HG03097 (cell line): Measurements from ENCODE around the gene FBXL13.
"Not testable (repeated sequence)": the region's sequence is repeated elsewhere in the genome, so short reads cannot be mapped to it uniquely, and the experiment has no call there.

Source experiments
- ATAC-seq: cut with Tn5 transposase; IDR thresholded peaks from one replicate; pipeline ENCODE4 v1.9.1; 2021; ENCODE audit not compliant: unreplicated experiment, low FRiP score

Gene FBXL13

DNA sequence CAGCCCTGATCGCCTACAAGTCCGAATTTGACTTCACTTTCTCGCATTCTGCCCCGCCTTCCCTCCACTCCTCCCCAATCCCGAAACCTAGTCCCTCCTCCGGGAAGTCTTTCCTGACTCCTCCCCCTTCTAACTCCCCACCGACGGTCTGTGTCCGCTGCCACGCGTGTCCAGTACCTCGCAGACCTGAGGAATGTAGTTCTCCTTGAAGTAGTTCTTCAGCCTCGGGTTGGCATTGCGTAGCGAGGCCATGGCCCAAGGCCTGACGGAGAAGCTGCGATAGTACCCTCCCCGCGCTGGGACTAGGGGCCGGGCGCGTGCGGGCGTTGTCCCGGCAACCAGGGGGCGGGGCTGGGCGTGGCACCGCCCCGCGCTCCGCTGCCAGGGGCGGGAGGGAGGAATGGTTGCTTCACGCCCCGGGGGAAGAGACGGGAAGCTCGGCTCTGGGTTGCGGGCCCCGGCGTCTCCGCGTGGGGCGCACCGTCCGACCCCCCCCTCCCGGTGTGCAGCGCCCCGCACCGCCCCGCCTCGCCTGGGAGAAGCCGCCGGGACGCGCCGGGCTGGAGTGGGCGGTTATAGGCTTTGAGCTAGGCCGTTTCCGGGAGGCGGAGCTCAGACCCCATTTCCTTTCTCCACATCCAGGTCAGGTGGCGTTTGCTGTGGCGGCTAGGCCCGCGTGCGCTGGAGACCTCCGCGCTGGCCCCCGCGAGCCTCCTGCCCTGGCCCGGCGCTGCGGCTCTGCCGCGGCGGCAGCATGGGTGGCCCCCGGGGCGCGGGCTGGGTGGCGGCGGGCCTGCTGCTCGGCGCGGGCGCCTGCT, at the start of gene FBXL13, which contains the start of gene ARMC10:
FBXL13 (minus strand) TSS at position 278 of the 818 bp plus-strand sequence.
ARMC10 (plus strand) TSS at position 622 of the 818 bp plus-strand sequence; CDS start at position 755, 133 bp downstream.
- peak; percentile 88 for ATAC-seq

GRCh38 chr7:103123529-103123928, 48.9 kb upstream of the FBXL13 start:
- no peak for ATAC-seq

DNA sequence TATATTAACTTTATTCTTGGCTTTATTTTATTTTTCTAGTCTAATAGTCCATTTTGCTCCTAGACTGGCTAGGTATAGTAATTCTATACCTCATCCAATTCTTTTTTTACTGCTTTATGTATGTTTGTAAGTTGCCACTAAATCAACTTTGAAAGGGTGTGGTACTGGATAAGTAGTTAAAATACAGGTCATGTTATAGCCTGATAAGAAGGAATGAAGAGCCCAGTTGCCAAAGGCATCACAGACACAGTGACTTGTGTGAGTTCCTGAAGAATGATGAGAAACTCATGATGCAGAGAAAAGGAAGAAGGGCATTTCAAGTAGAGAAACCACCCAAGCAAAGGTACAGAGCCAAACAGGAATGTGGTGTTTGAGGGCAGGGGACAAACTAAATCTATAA, 47.0 kb upstream of the FBXL13 start:
- no peak for ATAC-seq

GRCh38 chr7:103120362-103120761, 45.8 kb upstream of the FBXL13 start:
- ATAC-seq = no peak

DNA sequence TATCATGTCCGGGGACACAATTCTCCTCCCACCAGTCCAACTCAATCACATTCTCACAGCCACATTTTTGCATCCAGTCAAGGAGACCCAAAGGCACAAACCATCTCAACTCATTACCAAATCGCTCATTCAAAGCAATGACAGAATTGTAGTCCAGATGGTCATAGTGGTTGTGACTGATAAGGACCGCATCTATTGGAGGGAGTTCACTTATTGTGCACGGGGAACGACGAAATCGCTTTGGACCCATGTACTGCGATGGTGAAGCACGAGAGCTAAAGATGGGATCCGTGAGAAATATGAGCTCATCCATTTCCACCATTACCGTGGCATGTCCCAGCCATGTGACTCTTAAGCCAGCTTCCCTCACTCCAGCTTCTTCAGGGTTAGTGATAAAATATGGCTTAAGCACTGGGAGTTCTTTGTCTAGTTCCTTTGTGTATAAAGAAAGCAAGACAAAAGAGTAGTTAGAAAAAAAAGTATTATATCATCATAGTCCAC, 45.2 kb upstream of the FBXL13 start:
- no peak for ATAC-seq

DNA sequence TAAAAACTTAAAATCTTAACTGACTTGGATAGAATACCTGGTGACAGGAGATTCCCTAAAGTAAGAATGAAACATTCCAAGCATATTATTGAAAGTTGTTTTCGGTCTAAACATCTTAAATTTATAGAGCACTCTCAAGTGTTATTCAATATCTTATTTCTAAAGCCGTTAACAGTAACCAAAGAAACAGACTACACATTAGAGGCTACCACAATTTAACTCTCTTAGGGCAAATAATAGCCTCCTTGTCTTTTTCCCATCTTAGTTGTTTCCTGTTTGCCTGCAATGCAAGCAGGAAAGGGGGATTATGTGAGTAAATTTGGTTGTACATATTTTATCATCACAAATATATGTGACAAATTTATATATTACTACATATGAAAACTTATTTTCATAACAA, 42.9 kb upstream of the FBXL13 start:
- no peak for ATAC-seq

DNA sequence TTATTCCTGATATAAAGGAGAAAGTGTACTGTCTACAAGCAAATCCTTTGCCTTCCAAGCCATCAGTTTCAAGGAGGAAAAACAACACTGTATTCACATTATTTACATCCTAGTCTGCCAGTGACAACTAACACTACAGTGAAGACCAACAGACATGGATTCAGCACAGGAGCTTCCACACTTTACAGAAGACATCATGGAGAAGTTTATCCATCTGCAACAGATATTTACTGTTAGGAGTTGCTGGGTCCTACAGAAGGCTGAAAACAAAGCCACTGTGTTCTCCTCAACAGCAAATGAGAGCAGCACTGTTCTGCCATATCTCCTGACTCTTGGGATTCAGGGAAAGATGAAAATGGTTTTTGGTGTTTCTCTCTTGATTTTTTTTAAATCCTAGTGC, 42.4 kb upstream of the FBXL13 start:
- ATAC-seq = no peak

GRCh38 chr7:103116511-103116910, 41.9 kb upstream of the FBXL13 start:
- ATAC-seq = no peak

- ATAC-seq = no peak
Measured at GRCh38 chr7:103115771-103116170, 41.2 kb upstream of the FBXL13 start.

- no peak for ATAC-seq
Measured at GRCh38 chr7:103114576-103115008, 40.0 kb upstream of the FBXL13 start.

DNA sequence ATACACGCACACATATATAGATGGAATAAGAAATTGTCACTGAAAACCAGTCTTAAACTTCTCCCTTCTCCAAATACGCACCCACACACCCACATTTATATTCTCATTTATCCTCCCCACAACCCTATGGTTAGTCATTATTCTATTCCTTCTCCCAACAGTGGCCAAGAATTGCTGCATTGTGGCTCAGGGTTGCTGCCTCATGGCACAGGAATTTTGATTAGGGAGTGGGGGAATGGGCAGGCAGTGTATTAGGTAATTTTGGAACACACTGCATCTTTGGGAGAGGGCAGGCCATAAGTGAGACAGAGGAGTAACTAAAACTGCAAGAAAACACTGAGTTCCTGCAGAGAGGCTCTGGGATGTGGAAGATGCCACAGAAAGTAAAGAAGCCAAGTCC, 38.6 kb upstream of the FBXL13 start:
- ATAC-seq = no peak

DNA sequence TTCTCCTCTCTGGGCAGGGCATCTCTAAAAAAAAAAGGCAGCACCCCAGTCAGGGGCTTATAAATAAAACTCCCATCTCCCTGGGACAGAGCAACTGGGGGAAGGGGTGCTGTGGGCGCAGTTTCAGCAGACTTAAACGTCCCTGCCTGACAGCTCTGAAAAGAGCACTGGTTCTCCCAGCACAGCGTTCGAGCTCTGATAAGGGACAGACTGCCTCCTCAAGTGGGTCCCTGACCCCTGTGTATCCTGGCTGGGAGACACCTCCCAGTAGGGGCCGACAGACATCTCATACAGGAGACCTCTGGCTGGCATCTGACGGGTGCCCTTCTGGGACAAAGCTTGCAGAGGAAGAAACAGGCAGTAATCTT, 32.1 kb upstream of the FBXL13 start:
- ATAC-seq = not testable (repeated sequence)

- ATAC-seq = no peak
Measured at GRCh38 chr7:103106005-103106702, 31.6 kb upstream of the FBXL13 start.

DNA sequence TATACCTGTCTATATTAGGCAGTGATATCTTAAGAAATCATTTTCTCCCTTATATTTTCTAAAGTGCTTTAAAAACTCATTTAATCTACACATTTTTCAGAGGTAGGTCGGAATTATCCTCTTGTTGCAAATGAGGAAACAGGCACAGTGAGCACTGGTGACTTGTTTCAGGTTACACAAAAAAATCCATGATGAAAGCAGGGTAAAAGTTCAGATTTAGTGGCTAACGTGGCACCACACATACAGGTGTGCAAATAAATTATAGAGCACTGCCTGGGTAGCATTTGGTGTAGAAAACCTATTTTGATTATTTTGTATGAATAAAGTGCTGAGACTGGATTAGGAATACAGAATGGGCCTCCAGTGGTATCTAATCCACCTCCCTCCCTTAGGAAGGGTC, 26.9 kb upstream of the FBXL13 start:
- ATAC-seq = no peak

- no peak for ATAC-seq
Measured at GRCh38 chr7:103100348-103100747, 25.8 kb upstream of the FBXL13 start.

GRCh38 chr7:103097041-103097440, 22.4 kb upstream of the FBXL13 start:
- ATAC-seq = no peak

DNA sequence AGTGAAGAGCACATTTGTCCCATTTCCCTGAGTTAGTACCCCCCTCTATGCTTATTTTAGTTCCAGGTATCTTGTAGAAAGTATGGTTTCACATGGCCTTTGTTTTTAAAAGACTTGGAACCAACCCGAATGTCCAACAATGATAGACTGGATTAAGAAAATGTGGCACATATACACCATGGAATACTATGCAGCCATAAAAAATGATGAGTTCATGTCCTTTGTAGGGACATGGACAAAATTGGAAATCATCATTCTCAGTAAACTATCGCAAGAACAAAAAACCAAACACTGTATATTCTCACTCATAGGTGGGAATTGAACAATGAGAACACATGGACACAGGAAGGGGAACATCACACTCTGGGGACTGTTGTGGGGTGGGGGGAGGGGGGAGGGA, 21.0 kb upstream of the FBXL13 start:
- not testable (repeated sequence) for ATAC-seq

- ATAC-seq = no peak
Measured at GRCh38 chr7:103094102-103094501, 19.5 kb upstream of the FBXL13 start.

DNA sequence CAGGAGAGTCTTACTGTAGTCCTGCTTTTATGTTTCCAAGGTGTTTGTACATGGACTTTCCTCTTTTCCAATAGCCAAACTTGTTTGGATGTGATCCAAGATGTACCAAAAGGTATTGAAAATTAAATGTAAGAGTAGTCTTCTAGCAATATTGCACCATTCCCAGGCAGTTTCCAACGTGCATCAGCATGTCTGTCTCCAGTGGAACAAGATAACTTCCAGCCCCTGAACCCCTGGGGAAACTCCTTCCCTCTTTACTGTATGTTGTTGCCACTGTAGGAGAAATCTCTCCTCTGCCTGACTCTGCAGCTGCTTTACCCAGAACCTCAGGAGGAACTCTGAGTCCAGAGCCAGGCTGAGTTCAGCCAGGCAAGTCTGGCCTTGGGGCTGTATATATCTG, 18.8 kb upstream of the FBXL13 start:
- no peak for ATAC-seq

- not testable (repeated sequence) for ATAC-seq
Measured at GRCh38 chr7:103092321-103092720, 17.7 kb upstream of the FBXL13 start.

DNA sequence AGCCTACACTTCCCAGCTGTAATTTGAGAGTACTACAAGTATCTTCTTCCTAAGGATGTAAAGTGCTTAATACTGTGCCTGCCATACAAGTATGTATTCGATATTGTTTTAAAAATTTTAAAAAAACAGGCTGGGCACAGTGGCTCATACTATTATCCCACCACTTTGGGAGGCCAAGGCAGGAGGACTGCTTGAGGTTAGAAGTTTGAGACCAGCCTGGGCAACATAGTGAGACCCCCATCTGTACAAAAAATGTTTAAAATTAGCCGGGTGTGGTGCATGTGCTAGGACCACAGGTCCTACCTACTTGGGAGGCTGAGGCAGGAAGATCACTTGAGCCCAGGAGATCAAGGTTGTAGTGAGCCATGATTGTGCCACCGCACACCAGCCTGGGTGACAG, 8.6 kb upstream of the FBXL13 start:
- no peak for ATAC-seq

DNA sequence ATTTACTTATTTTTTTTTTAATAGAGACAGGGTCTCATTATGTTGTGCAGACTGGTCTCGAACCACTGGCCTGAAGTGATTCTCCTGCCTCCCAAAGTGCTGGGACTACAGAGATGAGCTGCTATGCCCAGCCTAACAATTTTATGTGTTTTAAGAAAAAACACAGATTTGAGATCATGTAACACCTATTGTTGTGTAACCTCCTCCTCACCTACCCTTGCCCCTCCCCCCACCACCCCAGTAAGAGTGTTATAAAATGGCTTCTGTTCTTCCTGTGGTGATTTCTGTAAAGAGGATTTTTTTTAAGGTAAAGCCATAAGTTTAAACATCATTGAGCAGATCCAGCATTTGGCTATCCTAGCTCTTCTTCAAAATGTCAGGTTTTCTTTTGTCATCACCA, 7.9 kb upstream of the FBXL13 start:
- no peak for ATAC-seq
